ENCODE measurements around the gene ZFY.

Gene ZFY

DNA sequence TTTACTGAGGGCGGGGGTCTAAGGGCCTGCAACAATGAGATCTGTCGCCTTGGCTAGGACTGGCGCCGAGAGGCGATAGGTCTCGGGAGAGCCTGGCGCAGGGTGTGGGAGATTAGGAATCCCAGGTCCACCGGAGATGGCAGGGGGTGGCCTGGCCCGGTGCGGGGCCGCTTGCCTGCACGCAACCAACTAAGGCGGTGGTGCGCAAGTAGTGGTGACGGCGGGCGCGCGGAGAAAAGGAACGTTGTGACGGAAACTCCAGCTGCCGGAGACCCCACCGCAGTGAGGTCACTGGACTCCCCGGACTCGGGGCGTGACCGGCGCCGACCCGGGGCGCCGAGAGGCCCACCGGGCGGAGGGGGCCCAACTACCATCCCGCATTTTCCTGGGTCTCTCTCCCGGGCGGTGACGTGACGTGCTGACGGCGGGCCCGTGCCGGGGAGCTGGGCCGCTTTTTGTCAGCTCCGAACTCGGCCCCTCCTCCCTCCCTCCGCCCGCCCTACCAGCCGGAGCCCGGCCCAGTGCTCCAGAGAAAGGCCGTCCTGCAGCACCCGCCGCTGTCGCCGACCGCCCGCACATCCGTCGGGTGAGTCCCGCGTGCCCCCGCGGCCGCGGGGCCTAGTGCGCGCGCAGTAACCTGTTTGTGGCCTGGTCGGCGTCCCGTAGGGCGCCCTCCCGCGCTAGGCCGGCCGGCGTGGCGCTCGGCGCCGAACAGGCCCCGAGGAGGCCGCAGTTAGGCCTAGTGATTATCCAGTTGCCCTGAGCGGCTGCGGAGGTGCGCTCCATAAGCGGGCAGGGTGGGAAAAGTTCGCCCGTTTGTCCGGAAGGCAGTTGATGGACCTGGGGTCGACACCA lies at the start of gene ZFY:
TSS of gene ZFY (plus strand) at position 521 of the 855 bp plus-strand sequence. CDS start 18,556 bp downstream, outside the sequence.
- DNase-seq (ENCODE audit: low spot score) = peak; percentile 36

- DNase-seq (ENCODE audit: low spot score) = no peak
These were observed 49.3 kb upstream of the ZFY start for GRCh38 chrY:2885880-2886279.

- no peak for DNase-seq (ENCODE audit: low spot score)
These were observed 47.8 kb upstream of the ZFY start for GRCh38 chrY:2887386-2887785.

- no peak for DNase-seq (ENCODE audit: low spot score)
These were observed 47.2 kb upstream of the ZFY start for GRCh38 chrY:2887955-2888354.

- DNase-seq (ENCODE audit: low spot score) = no peak
These were observed 41.7 kb upstream of the ZFY start for GRCh38 chrY:2893471-2893870.

GRCh38 chrY:2896050-2896449 lies 39.1 kb upstream of the ZFY start:
- no peak for DNase-seq (ENCODE audit: low spot score)

DNA sequence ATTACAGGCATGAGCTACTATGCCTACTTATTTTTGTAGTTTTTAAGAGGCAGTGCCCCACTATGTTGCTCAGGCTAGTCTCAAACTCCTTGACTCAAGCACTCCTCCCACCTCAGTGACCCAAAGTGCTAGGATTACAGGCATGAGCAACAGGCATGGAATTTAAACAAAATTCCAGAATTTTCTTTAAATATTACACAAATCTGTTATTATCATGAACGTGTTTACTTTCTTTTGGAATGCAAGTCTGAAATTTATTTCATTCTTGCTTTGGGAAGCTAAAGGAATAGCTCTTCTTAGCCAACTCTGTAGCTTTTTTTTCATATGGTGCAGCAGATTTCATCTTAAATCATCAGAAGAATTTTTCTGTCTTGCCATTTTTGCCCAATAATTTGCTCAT lies 27.8 kb upstream of the ZFY start:
- no peak for DNase-seq (ENCODE audit: low spot score)

DNA sequence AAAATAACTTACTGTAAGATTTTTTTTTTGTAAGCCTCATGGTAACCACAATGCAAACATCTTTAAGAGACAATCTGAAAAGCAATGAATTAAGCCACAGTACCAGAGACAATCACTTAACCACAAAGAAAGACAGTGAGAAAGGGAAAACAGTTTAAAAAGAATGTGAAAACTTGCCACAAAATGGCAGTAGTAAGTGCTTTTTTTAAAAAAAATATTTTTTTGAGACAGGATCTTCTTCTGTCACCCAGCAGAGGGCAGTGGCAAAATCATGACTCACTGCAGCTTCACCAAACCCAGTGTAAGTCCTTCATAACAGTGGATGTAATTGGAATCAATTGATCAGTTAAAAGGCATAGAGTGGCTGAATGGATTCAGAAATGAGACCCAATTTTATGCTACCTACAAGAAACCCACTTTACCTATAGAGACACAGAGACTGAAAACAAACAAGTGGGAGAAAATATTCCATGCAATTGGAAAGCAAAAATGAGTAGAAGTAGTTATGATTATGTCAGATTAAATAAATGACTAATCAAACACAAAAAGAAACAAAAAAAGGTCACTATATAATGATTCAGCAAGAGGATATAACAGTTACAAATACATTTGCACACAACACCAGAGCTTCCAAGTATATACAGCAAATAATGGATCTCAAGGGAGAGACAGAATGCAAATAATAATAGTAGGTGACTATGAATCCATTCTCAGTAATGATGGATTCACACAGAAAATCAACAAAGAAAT lies 21.9 kb upstream of the ZFY start:
- no peak for DNase-seq (ENCODE audit: low spot score)

GRCh38 chrY:2934078-2934477 lies 1.1 kb upstream of the ZFY start:
- DNase-seq (ENCODE audit: low spot score) = no peak

DNA sequence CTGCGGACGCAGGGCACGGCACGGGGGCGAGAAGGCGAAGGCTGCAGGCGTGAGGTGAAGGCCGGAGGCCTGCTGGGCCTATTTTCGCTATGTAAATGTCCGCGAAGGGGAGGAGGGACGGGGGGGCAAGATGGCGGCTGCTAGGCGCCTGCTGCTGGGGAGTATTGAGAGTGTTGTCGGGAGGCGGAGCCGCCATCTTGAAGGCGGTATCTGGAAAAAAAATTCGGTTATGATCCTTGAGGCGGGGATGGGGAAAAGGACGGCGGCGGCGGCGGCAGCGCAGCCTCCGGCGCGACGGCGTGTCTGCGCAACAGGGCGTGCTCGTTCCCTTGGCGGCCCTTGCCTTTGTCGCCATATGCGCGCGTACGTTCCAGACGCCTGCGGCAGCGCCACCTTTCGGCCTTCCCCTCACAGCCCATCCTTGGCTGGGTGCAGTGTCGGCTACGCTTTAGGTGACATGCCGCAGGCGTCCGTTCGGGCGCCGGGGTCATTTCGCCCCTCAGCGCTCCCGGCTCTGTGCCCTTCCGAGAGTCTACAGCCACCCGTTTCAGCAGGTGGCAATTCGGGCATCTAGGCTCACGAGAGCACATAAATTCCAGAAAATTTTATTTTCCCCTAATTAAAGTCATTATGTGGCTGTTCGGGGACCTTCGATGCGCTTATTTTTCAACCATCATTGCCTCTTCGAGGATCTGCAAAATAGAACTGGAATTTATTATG lies 695 bp downstream of the ZFY start:
- peak; percentile 90 for DNase-seq (ENCODE audit: low spot score)

GRCh38 chrY:2936436-2936750 lies 1.2 kb downstream of the ZFY start:
- no peak for DNase-seq (ENCODE audit: low spot score)

GRCh38 chrY:2937149-2937548 lies 2.0 kb downstream of the ZFY start:
- no peak for DNase-seq (ENCODE audit: low spot score)

DNA sequence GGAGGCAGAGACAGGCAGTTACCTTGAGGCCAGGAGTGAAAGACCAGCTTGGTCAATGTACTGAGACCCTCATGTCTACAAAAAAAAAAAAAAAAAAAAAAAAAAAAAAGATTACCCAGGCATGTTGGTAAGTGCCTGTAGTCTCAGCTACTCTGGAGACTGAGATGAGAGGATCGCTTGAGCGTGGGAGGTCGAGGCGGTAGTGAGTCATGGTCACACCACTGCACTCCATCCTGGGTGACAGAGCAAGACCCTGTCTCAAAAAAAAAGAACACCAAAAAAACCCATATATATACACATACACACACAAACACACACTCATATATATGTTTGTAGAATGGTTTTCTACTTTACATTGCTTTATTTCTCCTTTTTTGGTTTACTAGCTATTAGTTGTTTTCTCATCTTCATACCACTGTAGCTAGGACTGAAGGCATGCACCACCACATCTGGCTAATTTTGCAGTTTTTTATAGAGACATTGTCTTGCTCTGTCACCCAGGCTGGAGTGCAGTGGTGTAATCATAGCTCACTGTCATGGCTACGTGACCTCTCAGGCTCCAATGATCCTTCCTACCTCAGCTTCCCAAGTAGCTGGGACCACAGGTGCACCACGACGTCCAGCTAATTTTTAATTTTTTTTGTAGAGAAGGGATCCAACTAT lies 14.5 kb downstream of the ZFY start:
- no peak for DNase-seq (ENCODE audit: low spot score)

DNA sequence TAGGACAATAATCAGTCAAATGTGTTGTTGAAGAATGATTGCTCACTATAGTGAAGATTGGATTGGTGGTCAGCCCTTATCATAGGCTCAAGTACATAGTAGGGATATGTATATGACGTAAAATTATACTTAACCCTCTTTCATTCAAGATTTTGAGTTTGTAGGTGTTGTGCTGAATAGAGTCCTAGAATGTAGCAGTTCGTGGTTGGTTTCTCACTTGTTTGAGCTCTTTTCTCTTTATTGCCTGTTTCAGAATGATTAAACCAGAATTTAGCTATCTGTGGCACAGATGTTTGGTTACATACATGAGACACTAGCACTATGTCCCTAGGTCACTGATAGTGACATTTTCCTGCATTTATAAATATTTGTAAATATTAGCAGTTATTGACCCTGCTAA lies 15.5 kb downstream of the ZFY start:
- no peak for DNase-seq (ENCODE audit: low spot score)

DNA sequence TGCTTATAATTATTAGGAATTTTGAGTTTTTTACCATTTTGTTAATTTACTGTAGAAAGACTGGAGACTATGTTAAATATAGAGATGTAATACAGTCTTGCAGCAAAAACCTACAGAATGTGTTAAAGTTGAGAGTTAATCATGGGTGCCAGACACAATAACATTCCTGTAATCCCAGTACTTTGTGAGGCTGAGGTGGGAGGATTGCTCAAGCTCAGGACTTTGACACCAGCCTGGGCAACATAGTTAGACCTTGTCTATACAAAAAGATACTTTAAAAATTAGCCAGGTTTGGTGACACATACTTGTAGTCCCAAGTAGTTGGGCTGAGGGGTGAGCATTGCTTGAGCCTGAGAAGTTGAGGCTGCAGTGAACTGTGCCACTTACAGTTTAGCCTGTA lies 17.7 kb downstream of the ZFY start:
- no peak for DNase-seq (ENCODE audit: low spot score)

DNA sequence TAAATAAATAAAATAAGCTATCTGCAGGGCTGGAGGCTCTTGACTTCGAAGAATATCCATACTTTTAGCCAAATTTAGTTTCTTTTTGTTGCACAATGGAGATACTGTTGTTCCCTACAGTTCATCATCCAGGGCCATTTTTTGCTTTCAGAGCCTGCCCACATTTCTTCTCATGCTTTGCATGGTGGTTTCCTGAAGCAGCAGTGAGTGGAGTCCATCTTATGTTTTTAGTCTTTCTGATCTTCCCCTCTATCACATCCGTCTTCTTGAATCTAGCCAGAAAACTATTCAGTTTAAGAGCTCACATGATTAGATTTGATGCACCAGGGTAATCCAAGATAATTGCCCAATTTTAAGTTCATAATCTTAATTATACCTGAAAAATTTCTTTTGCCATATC lies 19.6 kb downstream of the ZFY start:
- no peak for DNase-seq (ENCODE audit: low spot score)

DNA sequence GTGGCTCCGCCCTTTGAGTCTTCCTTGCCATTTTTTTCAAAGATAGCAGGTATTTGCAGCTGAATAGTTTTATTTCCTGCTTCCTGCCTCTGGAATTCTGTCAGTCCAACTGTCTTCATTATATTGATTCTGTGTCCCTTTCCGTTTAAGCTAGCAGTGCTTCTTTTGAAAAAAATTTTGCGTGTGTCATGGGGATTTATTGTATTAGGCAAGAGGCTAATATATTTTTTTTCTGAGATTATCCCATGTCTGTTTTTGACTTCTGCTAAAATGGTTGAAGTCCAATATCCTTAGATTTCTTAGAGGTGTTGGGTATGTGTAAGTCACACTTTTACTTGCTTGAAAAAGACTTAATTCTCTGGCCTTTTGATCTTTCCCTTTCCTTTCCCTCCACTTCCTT lies 20.4 kb downstream of the ZFY start:
- DNase-seq (ENCODE audit: low spot score) = no peak

DNA sequence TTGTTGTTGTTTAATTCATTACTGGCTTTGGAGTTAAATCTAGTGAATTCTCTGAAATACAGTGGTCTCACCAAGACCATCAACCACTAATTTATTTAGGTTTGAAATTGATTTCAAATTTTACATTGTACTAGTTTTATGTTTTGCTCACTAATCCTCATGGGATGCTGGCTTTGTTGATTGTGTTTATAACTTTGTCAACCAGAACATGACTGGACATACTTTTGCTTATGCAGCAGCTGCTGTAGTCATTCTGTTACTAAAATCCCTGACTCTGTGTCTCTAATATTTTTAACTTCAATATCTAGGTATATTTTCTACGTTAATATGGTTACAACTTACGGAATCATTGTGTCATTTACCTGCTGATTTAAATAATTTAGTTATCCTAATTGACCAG lies 26.9 kb downstream of the ZFY start:
- no peak for DNase-seq (ENCODE audit: low spot score)

DNA sequence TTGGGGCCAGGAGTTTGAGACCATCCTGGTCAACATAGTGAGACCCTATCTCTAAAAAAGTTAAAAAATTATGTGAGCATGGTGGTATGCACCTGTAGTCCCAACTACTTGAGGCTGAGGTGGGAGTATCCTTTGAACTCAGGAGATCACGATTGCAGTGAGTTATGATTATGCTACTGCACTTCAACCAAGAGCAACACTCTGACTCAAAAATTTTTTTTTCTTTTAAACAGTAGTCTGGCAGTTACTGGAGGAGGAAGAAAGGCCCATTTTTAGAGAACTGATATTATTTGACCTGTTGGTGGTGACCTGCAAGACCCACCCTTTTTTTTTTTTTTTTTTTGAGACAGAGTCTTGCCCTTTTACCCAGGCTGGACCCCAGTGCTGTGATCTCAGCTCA lies 29.6 kb downstream of the ZFY start:
- no peak for DNase-seq (ENCODE audit: low spot score)

GRCh38 chrY:2965629-2966028 lies 30.4 kb downstream of the ZFY start:
- no peak for DNase-seq (ENCODE audit: low spot score)

DNA sequence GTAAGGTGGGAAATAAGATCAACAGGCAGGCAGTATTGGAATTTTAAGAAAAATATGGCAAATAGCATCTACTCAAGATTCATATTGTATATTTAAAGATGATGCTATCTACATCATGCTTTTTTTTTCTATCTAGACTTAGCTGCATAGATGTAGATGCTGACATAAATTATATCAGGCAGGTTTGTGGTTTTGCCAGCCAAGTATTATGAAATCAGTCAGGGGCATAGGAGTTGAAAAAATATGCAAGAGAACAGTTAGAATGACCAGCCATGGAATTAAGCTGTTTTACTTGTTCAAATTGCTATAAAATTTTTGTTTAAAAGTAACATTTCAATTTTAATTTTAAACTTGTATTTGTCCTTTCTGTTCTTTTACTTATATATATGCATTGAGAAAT lies 34.4 kb downstream of the ZFY start:
- DNase-seq (ENCODE audit: low spot score) = no peak

GRCh38 chrY:2972708-2973107 lies 37.5 kb downstream of the ZFY start:
- no peak for DNase-seq (ENCODE audit: low spot score)
